ENCODE data around the gene ANKFN1.

ANKFN1 gene

DNA sequence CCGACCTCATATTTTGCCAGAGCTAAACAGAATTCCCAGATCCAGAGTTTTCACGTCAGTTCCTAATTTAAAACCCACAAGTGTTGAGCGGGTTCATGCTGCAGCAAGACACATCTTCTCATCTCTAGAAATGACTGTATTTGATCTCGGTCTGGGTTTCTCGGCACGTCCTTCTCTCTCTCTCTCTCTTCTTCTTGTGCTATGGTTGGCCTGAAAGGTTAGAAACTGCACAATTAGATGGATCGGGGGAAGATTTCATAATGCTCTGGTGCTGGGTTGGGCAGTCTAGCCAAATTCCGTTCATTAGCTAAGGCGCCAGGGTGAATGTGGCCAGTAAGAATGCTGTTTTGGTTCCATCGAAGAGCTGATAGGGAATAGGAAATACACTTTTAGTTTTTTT, 281.3 kb downstream of the ANKFN1 start:
- DNase-seq (ENCODE audit: low read depth in 3 of 3), result no peak

DNA sequence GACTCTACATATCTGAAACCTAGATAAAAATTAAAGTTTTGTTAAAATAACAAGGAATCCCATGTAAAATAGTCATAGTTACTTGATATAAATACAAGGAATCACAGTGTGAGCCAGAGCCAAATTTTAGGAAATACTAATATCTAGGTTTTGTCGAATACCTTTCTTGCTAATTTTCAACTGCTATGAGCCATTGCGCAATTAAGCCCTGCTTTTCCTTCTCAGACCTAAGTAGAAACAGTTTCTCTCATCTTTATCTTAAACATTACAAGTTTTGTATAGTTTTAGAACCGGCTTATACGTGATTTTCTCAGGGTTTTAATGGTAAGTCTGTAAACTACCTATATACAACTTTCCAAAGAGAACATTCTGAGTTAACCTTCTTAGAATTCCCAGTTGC, 282.9 kb downstream of the ANKFN1 start:
- DNase-seq (ENCODE audit: low read depth in 3 of 3), result no peak

DNA sequence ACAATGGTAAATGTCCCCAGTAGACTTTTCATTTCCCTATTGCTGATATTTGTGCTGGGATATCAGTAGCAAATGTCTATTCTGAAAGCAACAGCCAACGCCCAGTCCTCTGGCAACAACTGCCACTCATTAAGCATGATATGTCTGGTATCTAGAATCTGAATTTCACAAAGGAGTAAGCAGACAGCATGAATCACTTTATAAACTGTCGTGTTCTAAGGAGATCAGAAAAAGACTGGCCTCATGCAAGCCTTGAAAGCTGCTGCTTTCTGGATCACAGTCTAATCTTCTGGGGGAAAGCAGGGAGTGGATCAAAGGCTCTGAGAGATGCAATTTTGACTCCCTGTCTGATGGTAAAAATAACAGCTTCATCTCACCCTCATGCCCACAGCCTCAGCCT, 287.1 kb downstream of the ANKFN1 start:
- DNase-seq (ENCODE audit: low read depth in 3 of 3), result no peak

DNA sequence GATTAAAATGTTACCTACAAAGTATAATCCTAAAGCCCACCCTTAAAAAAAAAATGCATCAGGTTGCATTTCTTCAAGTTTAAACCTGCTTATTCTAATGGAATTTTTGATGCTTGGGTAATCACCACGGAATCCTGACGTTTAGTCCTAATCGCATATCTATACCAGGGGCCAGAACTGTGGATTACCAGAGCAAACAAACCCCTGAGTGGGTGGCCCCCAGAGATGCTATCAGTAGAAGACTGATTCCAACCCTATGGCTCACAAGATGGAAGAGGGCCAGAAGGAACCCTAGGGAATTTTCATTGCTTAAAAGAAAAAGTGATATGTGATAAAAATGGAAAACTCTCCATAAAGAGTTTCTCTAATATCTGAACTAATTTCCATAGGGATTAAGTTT, 288.0 kb downstream of the ANKFN1 start:
- DNase-seq (ENCODE audit: low read depth in 3 of 3), result no peak

DNA sequence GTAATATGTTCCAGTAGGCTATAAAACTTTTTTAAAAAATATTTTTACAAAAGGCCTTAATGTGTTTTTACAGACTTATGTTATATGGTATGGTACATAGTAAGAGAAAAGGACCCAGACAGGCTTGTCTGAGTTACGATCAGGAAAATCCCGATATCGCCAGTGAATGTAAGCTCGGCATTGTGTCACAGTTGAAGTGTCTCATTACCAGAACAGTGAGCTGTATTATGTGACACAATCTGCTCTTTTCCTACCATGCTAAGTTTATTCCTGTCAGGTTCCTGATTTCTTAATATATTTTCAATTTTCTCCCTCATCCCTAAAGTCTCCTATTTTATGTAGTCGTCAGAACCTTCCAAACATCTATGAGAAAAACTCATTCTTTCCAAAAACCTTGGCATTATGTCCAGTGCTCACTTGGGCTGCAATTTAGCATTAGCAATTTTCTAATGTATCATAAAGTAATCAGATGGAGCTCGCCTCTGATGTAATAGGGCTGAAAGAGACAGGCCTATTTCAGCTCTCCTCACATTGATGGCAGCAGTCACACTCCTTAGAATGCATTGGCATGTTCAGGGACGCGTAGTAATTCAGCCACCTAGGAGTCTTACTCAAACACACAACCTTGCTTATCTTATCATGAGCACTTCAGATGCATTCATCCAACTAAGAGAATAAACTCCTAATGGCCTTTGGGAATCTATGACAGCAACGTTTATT, 292.6 kb downstream of the ANKFN1 start:
- no peak for DNase-seq (ENCODE audit: low read depth in 3 of 3)

DNA sequence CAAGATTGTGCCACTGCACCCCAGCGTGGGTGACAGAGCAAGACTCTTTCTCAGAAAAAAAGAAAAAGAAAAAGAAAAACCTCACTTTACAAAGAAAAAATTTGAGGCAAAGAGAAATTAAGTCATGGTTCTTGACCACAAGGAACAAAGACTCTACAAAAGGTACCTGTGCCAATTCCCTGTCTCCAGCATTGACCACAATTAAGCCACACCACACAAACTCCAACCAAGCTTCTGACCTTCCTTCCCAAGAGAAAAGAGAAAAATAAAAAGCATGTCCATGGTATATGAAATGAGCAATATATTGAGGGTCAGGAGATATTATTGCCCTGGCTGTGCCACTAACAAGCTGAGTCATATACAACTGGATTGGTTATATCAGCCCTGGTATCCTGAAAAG, 293.9 kb downstream of the ANKFN1 start:
- DNase-seq (ENCODE audit: low read depth in 3 of 3), result no peak

DNA sequence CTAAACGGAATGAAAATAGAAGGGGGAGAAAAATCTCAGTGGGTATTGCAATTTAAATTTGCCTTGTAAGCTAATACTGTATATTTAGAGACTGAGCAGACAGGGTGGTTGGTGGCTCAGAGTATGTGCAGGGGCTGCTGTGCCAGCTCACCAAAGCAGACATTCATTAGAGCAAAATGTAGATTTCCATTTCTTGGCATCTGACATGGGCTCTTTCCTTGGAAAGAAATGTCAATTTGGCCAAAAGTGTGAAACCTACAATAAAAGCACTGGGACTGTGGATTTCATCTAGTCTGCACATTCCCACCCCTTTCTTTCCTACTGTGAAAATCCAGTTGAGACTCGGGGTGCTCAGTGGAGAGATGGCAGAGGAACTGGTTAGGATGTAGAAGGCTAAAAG, 295.1 kb downstream of the ANKFN1 start:
- no peak for DNase-seq (ENCODE audit: low read depth in 3 of 3)

DNA sequence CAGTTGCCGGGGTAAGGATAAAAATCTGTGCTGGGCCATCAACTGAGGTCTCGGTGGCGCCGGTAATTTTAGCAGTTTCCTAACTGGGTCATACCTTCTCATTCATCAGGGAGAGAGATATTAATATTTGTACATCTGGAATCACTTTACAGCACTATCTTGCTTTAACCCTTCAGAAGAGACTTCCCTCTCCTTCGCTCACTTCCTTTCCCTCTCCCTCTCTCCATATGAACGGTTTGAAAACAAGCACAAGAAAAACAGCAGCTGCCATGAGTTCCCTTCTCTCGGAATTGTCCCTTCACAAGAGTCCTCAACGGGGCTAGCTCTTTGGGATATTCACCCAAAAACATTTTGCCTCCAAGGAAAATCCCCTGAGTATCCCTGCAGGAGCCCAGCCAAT, 295.9 kb downstream of the ANKFN1 start:
- DNase-seq (ENCODE audit: low read depth in 3 of 3), result no peak

DNA sequence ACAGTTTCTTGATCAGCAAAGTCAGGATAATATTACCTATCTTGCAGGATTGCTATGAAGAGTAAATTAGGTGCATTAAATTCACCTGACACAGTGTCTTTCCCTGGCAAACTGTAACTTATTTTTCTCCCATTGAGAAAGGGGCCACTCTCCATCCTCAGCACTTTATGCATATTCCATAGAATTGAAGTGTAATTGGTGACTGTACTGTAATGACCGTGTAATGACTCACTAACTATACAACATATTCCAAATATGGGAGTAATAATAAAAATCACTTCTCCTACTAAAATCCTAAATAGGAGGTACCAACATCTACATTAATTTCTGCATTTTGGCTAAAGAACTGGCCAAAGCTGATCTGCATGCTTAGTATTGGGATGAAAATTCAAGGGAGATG, 298.4 kb downstream of the ANKFN1 start:
- DNase-seq (ENCODE audit: low read depth in 3 of 3), result no peak

DNA sequence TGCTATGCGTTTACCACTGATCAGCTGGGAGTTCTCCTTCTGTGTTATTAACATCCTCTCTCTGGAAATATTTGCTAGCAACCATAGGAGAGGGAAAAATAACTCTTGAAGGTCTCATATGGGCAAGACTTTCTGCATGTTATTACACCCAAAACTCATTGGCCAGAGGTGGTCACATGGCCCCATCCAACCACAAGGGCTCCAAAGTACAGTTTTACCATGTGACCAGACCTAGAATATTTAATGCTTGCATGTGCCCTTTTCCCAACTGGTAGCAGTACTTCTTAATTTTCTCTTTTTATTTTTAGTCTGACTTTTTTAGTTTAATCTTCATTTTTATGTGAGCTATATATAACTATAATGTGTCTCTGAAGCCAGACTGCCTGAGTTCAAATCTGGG, 299.2 kb downstream of the ANKFN1 start:
- no peak for DNase-seq (ENCODE audit: low read depth in 3 of 3)

DNA sequence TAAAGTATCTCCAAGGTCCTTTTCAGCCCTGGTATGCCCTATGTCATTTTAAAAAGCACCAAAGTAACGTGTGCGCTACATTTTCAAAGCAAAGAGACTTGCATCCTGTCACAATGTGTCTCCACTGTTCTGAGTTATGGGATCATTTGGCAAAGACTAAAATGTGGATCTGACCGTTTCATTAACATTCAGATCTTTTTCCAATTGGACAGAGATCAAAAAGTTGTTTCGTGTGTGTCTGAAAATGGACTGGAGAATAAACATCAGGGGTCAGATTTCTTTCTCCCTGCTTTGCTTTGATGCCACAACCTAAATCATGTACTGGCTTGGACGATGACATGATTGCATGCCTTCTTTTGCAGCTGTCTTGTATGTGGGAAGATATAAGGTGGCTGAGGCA, 304.2 kb downstream of the ANKFN1 start:
- DNase-seq (ENCODE audit: low read depth in 3 of 3), result no peak

DNA sequence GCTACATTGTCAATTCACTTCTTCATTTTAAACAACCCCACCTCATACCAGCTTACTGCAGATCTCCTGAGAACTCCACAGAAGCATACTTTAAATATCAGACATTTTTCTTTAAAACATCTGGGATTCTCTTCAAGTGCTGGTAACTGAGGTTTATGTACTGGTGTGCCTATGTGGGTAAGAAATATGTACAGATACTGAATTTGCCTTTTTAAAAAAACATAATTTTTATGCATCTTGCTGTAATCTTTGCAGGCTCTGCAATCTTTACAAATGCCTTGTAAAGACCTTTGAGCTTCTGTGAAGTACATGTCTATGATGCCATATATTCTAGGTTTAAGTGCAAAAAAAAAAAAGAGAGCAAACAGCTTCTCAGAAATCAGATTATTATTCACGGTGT, 312.6 kb downstream of the ANKFN1 start:
- DNase-seq (ENCODE audit: low read depth in 3 of 3), result no peak

DNA sequence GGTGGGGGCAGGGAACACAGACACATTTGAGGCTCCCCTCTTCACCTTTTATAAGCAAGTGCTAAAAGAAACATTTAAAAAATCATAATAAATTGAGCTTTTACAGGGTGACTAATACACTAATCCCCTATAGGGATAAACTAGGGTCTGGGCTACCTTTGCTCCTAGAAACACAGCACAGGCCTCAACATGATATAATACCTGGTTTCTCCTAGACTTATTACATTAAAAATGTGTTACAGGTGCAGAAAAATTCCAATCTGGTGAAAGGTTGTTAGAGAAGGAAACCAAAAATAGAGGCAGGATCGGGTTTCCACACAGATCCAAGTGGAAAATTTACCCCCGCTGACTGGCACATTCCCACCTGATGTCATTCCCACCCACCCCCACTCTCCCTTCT, 315.6 kb downstream of the ANKFN1 start:
- no peak for DNase-seq (ENCODE audit: low read depth in 3 of 3)

DNA sequence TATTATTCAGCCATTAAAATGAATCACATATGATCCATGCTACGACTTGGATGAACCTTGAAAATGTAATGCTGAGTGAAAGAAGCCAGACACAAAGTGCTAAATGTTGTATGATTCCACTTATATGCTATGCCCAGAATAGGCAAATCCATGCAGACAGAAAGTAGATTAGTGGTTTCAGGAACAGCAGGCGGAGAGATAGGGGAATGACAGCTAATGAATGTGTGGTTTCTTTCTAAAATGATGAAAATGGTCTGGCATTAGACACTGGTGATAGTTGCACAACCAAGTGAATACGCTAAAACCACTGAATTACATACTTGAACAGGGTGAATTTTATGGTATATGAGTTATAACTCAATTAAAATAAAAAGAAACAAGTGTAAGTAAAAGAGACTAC, 318.4 kb downstream of the ANKFN1 start:
- DNase-seq (ENCODE audit: low read depth in 3 of 3), result no peak

DNA sequence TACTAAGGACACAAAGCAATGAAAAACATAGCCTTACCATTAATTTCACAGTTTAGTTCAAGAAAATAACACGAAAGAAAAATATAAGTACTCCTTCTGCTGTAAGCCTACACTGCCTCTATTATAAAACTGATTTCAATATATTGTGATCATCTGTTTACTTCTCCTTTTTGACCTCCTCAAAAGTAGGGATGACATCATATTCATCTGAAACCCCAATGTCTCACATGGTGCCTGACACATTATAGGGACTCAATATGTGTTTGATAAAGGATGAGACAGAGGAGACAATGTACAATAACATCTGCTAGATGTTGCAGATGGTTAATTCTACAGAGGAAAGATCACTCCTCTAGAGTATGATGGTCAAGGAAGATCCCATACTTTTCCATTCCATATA, 321.8 kb downstream of the ANKFN1 start:
- DNase-seq (ENCODE audit: low read depth in 3 of 3), result no peak

DNA sequence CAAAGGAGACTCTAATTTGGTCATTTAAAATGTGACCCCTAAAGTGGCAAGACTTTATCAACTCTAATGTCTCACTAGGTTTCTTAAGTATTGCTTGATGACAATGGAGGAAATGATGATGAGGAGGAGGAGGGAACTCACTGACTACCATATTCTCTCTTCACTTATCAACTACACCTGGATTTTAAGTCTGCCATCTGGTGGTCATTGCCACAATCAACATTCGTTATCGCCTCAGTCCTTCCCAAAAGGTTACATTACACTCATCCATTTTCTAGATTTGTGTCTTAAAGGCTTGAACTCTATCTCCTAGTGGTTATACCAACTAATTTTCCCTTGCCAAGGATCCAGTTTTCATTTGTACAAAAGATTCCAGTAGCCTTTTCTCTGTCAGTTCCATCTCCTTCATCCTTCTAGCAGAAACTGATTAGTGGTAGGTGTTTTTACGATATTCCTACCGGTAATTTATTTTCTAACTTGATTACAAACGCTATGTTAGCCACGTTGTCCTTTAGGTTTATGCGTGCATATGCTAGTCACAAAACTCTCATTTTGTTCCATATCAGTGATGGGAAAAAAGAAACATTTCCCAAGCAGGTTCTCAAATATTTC, 325.7 kb downstream of the ANKFN1 start:
- peak in 1 of 3 donors; percentile 2 for DNase-seq (ENCODE audit: low read depth in 3 of 3)

DNA sequence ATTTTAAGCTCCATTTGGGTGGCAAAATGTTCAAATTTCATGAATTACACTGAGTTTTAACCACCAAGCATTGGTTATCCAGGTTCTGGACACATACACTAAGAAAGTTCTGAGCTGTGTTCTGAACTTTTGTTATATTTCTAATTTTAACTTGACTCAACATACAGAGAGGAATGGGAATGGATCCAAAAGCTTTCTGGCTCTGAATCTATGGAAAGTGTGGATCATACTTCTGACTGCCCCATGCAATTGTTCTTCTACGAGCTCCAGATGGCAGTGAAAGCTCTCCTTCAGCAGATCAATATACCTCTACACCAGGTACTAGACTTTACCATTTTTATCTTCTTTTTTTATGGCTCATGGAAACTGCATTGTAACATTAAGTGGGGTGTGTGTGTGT, 327.2 kb downstream of the ANKFN1 start:
- DNase-seq (ENCODE audit: low read depth in 3 of 3), result no peak

DNA sequence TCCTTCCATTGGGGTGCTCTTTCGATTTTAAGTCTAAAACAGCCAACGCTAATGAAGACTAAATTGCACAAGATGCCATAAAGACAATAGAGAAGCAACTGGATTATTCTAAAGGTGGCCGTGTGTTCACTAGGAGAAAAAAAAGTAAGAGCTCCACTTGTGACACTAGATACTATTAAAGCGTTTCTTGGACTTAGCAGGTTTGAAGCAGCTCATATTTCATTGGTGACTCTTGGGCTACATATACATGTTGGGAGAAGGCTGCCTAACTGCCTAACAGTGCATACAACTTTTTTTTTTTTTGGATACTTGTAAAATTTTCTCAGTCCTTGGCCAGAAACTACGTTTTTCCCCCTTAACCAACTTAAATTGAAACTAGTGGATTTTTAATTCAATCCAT, 328.4 kb downstream of the ANKFN1 start:
- no peak for DNase-seq (ENCODE audit: low read depth in 3 of 3)

DNA sequence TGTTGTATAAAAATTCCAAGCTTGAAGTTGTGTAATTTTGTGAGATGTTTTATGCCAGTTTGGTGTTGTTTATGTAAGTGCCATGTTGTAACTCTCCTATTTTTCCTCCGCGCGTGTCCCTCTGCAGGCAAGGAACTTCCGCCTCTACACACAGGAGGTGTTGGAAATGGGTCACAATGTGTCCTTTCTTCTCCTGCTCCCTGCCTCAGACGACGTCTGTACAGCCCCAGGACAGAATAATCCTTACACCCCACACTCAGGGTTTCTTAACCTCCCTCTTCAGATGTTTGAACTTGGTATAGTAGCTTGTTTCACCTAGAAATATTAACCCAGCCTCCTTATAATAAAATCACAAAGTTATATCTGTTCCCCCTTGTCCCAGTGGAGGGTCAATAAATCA, 329.0 kb downstream of the ANKFN1 start:
- no peak for DNase-seq (ENCODE audit: low read depth in 3 of 3)

DNA sequence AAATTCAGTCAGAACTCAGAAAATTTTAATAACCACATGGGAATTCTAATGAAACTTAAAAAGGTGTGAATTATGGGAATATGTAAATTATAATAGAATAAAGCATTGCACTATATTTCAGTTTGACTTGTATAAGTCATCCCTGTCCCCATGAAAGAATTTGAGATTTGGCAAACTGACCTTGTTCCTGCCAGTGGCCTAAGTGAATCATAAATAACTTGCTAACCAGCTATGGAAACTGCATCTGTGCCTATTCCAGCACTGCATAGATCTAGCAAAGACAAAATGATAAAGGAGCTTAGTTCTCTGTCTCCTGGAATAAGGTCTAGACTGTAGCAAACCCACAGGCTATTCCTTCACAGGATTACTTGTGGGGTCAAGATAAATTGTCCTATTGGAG, 333.5 kb downstream of the ANKFN1 start:
- no peak for DNase-seq (ENCODE audit: low read depth in 3 of 3)

DNA sequence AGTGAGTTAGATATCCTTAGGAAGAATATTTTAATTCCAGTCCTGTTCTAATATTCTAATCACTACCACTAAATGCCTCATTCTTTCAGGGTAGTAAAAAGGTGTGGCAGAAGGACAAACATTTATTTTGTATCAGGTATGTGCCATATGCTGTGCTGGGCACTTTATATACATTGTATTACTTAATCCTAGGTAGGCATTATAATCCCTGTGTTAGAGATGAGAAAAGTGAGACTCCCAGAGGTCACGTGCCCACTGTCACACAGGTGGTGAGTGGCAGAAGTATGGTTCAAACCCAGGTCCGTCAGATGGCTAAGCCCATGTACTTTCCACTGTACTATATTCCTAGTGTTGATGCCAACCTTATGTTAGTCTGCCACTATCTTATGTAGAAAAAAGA, 335.5 kb downstream of the ANKFN1 start:
- DNase-seq (ENCODE audit: low read depth in 3 of 3), result no peak

DNA sequence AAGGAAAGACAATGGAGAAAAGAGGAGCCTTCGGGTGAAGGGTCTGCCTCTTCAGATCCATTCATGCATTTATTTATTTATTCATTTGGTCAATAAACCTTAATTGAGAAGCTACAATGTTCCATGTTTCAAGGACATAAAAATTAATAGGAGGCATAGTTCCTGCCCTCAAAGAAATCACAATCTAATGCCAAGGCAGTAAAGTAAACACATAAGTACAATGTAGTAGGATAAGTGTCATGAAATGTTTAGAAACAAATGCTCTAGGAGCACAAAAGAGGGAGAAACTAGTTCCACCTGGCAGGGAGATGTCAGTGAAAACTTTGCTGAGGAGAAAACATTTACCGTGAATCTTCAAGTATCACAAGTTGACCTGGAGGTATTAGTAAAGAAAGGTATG, 336.7 kb downstream of the ANKFN1 start:
- DNase-seq (ENCODE audit: low read depth in 3 of 3), result no peak

DNA sequence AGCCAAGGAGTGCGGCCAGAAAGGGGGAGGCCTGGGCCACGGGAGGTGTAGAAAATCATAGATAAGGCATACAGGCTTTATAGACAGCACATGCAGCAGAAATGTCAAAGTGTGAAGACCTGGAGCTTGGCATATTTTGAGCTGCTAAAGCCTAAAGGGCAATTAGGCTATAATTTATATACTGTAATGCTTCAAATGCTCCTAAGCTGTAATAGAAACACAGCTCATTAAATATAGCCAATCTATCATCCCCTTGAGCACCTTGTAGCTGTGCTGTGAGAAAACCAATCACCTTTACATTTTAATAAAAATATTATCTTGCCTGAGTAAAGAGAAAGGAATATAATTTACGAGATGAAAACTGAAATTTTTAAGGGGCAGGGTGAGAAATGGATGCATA, 342.3 kb downstream of the ANKFN1 start:
- no peak for DNase-seq (ENCODE audit: low read depth in 3 of 3)

DNA sequence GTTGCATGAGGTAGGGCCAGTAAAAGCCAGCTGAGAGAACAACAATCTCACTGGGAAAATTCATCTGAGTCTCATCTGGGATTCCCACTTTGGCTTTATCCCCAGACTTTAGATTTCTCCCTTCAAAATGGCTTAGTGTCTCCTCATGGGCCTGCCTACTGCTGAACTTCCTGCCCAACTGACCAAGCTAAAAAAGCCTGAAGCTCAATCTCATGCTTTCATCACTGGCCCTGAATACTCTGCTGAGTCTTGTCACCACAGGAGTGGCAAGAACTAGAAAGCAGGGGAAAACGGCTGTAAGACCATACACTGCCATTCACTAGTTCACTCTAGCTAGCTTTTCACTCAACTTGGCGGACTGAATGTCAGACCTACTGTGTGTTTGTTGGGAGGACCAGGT, 343.9 kb downstream of the ANKFN1 start:
- no peak for DNase-seq (ENCODE audit: low read depth in 3 of 3)

Data from stimulated activated CD4-positive, alpha-beta T cell treated with anti-CD3 and anti-CD28 coated beads, TNF-alpha, amount 100 ng/mL, for 48 hours (primary cell).